H9 (cell line): ENCODE data around the gene FJX1. TPM values are rescaled to one million over a fixed set of nuclear protein-coding genes. Genes with fewer than 3 reads are reported as not detected.

Source experiments
- DNase-seq: peaks from one replicate; pipeline ENCODE4 v3.0.0-alpha.2; 2017
- H2AFZ ChIP-seq: one replicate; pipeline ENCODE4 v1.6.1; 2013; ENCODE audit warnings: mild to moderate bottlenecking, low read length, control low read depth, moderate library complexity
- H2AK5ac ChIP-seq: 2 replicates; pipeline ENCODE4 v1.6.1; 2013; ENCODE audit warnings: low read length, control low read depth, mixed read lengths; ENCODE audit not compliant: insufficient read length
- H2BK120ac ChIP-seq: one replicate; pipeline ENCODE4 v1.6.1; 2013; ENCODE audit warnings: low read depth, mild to moderate bottlenecking, low read length, control low read depth, inconsistent platforms; ENCODE audit not compliant: poor library complexity, severe bottlenecking
- H2BK12ac ChIP-seq: 2 replicates; pipeline ENCODE4 v1.6.1; 2013; ENCODE audit warnings: low read length, control low read depth, mixed read lengths, low read depth; ENCODE audit not compliant: insufficient read length
- H2BK15ac ChIP-seq: 2 replicates; pipeline ENCODE4 v1.6.1; 2013; ENCODE audit warnings: low read depth, low read length, control low read depth
- H2BK20ac ChIP-seq: one replicate; pipeline ENCODE4 v1.6.1; 2013; ENCODE audit warnings: low read depth, mild to moderate bottlenecking, low read length, control low read depth, inconsistent platforms; ENCODE audit not compliant: poor library complexity, severe bottlenecking
- H2BK5ac ChIP-seq: 2 replicates; pipeline ENCODE4 v1.6.1; 2013; ENCODE audit warnings: low read length, control low read depth, mixed read lengths; ENCODE audit not compliant: insufficient read length
- H3K14ac ChIP-seq: 2 replicates; pipeline ENCODE4 v1.6.1; 2013; ENCODE audit warnings: low read length, control low read depth; ENCODE audit not compliant: insufficient read depth
- H3K18ac ChIP-seq: 2 replicates; pipeline ENCODE4 v1.6.1; 2013; ENCODE audit warnings: low read depth, mild to moderate bottlenecking, mixed read lengths, low read length, control low read depth; ENCODE audit not compliant: insufficient read length
- H3K23ac ChIP-seq: 2 replicates; pipeline ENCODE4 v1.6.1; 2013; ENCODE audit warnings: low read length, control low read depth, mixed read lengths, low read depth; ENCODE audit not compliant: insufficient read length
- H3K23me2 ChIP-seq: 2 replicates; pipeline ENCODE4 v1.6.1; 2013; ENCODE audit warnings: low read depth, mild to moderate bottlenecking, mixed read lengths, low read length, control low read depth; ENCODE audit not compliant: insufficient read length, poor library complexity, severe bottlenecking
- H3K27ac ChIP-seq: 2 replicates; pipeline ENCODE4 v1.5.1; 2013; ENCODE audit warnings: low read length, control low read depth, mixed read lengths, low read depth; ENCODE audit not compliant: insufficient read length
- H3K27me3 ChIP-seq: 2 replicates; pipeline ENCODE4 v1.6.1; 2013; ENCODE audit warnings: low read length, control low read depth, inconsistent platforms; ENCODE audit not compliant: insufficient read depth
- H3K4ac ChIP-seq: 2 replicates; pipeline ENCODE4 v1.6.1; 2013; ENCODE audit warnings: low read depth, mild to moderate bottlenecking, control low read depth, inconsistent platforms, low read length, moderate library complexity
- H3K4me1 ChIP-seq: 2 replicates; pipeline ENCODE4 v1.6.1; 2013; ENCODE audit warnings: low read length, control low read depth, inconsistent platforms; ENCODE audit not compliant: insufficient read depth
- H3K4me2 ChIP-seq: 2 replicates; pipeline ENCODE4 v1.6.1; 2013; ENCODE audit warnings: low read length, control low read depth, mixed read lengths; ENCODE audit not compliant: insufficient read length, insufficient read depth
- H3K56ac ChIP-seq: 2 replicates; pipeline ENCODE4 v1.6.1; 2013; ENCODE audit warnings: low read depth, mild to moderate bottlenecking, mixed read lengths, low read length, control low read depth; ENCODE audit not compliant: insufficient read length
- H3K79me1 ChIP-seq: 2 replicates; pipeline ENCODE4 v1.6.1; 2013; ENCODE audit warnings: low read depth, mild to moderate bottlenecking, moderate library complexity, low read length, control low read depth, inconsistent platforms; ENCODE audit not compliant: insufficient read depth, poor library complexity, severe bottlenecking
- H3K79me2 ChIP-seq: 2 replicates; pipeline ENCODE4 v1.6.1; 2013; ENCODE audit warnings: low read length, control low read depth, inconsistent platforms; ENCODE audit not compliant: insufficient read depth
- H3K9ac ChIP-seq: 2 replicates; pipeline ENCODE4 v1.6.1; 2013; ENCODE audit warnings: low read length, control low read depth, mixed read lengths; ENCODE audit not compliant: insufficient read length; ENCODE audit errors: extremely low read depth
- H3K9me3 ChIP-seq: one replicate; pipeline ENCODE4 v1.6.1; 2013; ENCODE audit warnings: low read depth, low read length, inconsistent platforms; ENCODE audit not compliant: control insufficient read depth
- H3T11ph ChIP-seq: one replicate; pipeline ENCODE4 v1.6.1; 2013; ENCODE audit warnings: mild to moderate bottlenecking, low read length, control low read depth, inconsistent platforms
- H4K20me1 ChIP-seq: one replicate; pipeline ENCODE4 v1.6.1; 2013; ENCODE audit not compliant: control insufficient read depth, insufficient read length, insufficient read depth
- H4K5ac ChIP-seq: 2 replicates; pipeline ENCODE4 v1.6.1; 2013; ENCODE audit warnings: low read depth, mild to moderate bottlenecking, mixed read lengths, low read length, control low read depth; ENCODE audit not compliant: insufficient read length
- H4K8ac ChIP-seq: replicated peaks from 2 replicates; pipeline ENCODE4 v1.6.1; 2013; ENCODE audit warnings: low read length, control low read depth, mixed read lengths, low read depth; ENCODE audit not compliant: insufficient read length
- H4K91ac ChIP-seq: 2 replicates; pipeline ENCODE4 v1.6.1; 2013; ENCODE audit warnings: low read depth, mild to moderate bottlenecking, moderate library complexity, mixed read lengths, low read length, control low read depth; ENCODE audit not compliant: insufficient read length
- H3K27ac Mint-ChIP-seq, 3 experiments: 2 replicates in 2 of 3; 3 replicates in 1 of 3; pipeline ENCODE4 v1.8.0; 2020 to 2021; ENCODE audit warnings: mixed read lengths in 3 of 3, mild to moderate bottlenecking in 1 of 3, moderate library complexity in 1 of 3
- H3K27me3 Mint-ChIP-seq: 2 replicates; pipeline ENCODE4 v1.8.0; 2021; ENCODE audit warnings: low read depth, mild to moderate bottlenecking, moderate library complexity, mixed read lengths
- H3K36me3 Mint-ChIP-seq, 3 experiments: 2 replicates in 2 of 3; 3 replicates in 1 of 3; pipeline ENCODE4 v1.8.0; 2020 to 2021; ENCODE audit warnings: low read depth in 3 of 3, mixed read lengths in 3 of 3; ENCODE audit not compliant: insufficient read depth in 1 of 3
- H3K4me1 Mint-ChIP-seq, 2 experiments: 2 replicates each; pipeline ENCODE4 v1.8.0; 2020; ENCODE audit warnings: mixed read lengths in 2 of 2
- H3K4me3 Mint-ChIP-seq, 2 experiments: 2 replicates in 1 of 2; 3 replicates in 1 of 2; pipeline ENCODE4 v1.8.0; 2020 to 2021; ENCODE audit warnings: mild to moderate bottlenecking in 2 of 2, mixed read lengths in 2 of 2, moderate library complexity in 1 of 2
- H3K9me3 Mint-ChIP-seq, 2 experiments: 2 replicates in 1 of 2; 3 replicates in 1 of 2; pipeline ENCODE4 v1.8.0; 2020; ENCODE audit warnings: mild to moderate bottlenecking in 2 of 2, mixed read lengths in 2 of 2, moderate library complexity in 1 of 2
- WGBS: extraction: QIAGEN DNeasy Blood & Tissue Kit; methylation state at CpG from one replicate; pipeline ENCODE4 v1.1.7; 2013; ENCODE audit warnings: missing lambda C conversion rate, low lambda C conversion rate, mixed read lengths; ENCODE audit not compliant: insufficient read length; ENCODE audit errors: extremely low coverage; 5-methylcytosine and 5-hydroxymethylcytosine counted together
- total RNA-seq: library from RNA; stranded (reverse); gene quantifications from 2 replicates; pipeline ENCODE4 v1.2.1, GENCODE V29; 2021
- TF ChIP-seq, protein P1 (sequence below): fragments of 200-600 bp; sonication (generic); conservative IDR thresholded peaks from 3 replicates; pipeline ENCODE4 v1.8.0; 2021; ENCODE audit warnings: antibody characterized with exemption, mild to moderate bottlenecking

The FJX1 gene
- total RNA-seq, 1 experiment from 2014 or later, result 11.5 TPM

DNA sequence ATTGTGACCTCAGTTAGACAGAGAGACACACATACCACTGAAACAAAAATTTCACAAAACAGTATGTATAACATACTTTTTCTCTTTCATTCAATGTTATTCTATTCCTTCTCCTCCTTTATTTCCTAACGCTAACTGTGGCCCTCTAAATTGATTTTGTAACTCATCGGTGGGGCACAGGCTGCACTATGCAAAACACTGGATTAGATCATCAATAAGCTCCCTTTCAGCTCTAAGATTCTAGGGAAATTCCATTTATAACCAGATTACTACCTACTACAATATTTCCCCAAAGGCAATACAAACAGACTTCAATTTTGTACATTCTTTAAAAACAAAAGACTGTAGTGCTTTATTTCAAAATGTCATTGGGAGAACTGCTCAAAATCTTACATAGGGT lies 6.1 kb downstream of the FJX1 start:
- Histone ChIP-seq H3K79me2 (no peaks in the 10 kb centered on the region), H4K8ac (no peak overlapping the region), H3K9ac (no peak overlapping the region), H3K27ac (no peak overlapping the region), H2AK5ac (no peak overlapping the region), H3K23me2 (peaks cover 8% of the 10 kb centered on the region), H3K9me3 (no peaks in the 10 kb centered on the region), H4K20me1 (no peaks in the 10 kb centered on the region), H4K91ac (no peak overlapping the region), H2BK5ac (no peak overlapping the region), H3K14ac (no peak overlapping the region), H2BK12ac (no peak overlapping the region), H2BK120ac (no peak overlapping the region), H3K4me2 (no peak overlapping the region), H3K79me1 (no peaks in the 10 kb centered on the region), H2BK20ac (no peak overlapping the region), H2AFZ (no peak overlapping the region), H3T11ph (no peak overlapping the region), H3K23ac (no peak overlapping the region), H2BK15ac (no peak overlapping the region), H4K5ac (no peak overlapping the region), H3K27me3 (peaks cover 2% of the 10 kb centered on the region; the same call in 1 of the 2 replicates), H3K56ac (no peak overlapping the region), H3K4ac (no peak overlapping the region), H3K18ac (no peak overlapping the region), H3K4me1 (peaks cover 4% of the 10 kb centered on the region)
- WGBS, result 100% methylated on average over 1 of the region's 2 CpGs
- no peak for DNase-seq
- Mint-ChIP-seq H3K27me3 (peaks cover 28% of the 10 kb centered on the region), H3K27ac (no peak overlapping the region), H3K4me3 (no peak overlapping the region), H3K9me3 (peaks cover 0 to 2% of the 10 kb centered on the region in 2 experiments; a peak in 2 of 5 replicates), H3K36me3 (peaks cover 0 to 2% (median 2%) of the 10 kb centered on the region in 3 experiments; a peak in 3 of 7 replicates), H3K4me1 (peaks cover 18 to 21% of the 10 kb centered on the region in 2 experiments)
- TF ChIP-seq, protein P1, sequence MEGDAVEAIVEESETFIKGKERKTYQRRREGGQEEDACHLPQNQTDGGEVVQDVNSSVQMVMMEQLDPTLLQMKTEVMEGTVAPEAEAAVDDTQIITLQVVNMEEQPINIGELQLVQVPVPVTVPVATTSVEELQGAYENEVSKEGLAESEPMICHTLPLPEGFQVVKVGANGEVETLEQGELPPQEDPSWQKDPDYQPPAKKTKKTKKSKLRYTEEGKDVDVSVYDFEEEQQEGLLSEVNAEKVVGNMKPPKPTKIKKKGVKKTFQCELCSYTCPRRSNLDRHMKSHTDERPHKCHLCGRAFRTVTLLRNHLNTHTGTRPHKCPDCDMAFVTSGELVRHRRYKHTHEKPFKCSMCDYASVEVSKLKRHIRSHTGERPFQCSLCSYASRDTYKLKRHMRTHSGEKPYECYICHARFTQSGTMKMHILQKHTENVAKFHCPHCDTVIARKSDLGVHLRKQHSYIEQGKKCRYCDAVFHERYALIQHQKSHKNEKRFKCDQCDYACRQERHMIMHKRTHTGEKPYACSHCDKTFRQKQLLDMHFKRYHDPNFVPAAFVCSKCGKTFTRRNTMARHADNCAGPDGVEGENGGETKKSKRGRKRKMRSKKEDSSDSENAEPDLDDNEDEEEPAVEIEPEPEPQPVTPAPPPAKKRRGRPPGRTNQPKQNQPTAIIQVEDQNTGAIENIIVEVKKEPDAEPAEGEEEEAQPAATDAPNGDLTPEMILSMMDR, result no peak
